Fibroblast of villous mesenchyme (primary cell): ENCODE results near the gene LBHD2. TPM values are rescaled to one million over a fixed set of nuclear protein-coding genes. Genes with fewer than 3 reads are reported as not detected.

Experiments used
- DNase-seq: peaks from one replicate; pipeline ENCODE4 v3.0.0-alpha.2; 2010; ENCODE audit warnings: low read depth
- H3K4me3 ChIP-seq: 2 replicates; pipeline ENCODE4 v1.5.1; 2011; ENCODE audit warnings: low read depth, mild to moderate bottlenecking, low read length
- CTCF ChIP-seq: IDR thresholded peaks from 2 replicates; pipeline ENCODE4 v1.5.1; 2012; ENCODE audit warnings: low read depth, mild to moderate bottlenecking, low read length; ENCODE audit not compliant: insufficient read depth
- total RNA-seq: library from RNA; depleted of rRNA; stranded (reverse); fragments of >200 nt; gene quantifications from 2 replicates; pipeline ENCODE4 v1.2.3, GENCODE V29; 2012

Gene LBHD2
- total RNA-seq, 1 donor = not detected

- no peak for DNase-seq
- H3K4me3 ChIP-seq = no peak overlapping the region
- TF ChIP-seq CTCF = no peak
These were observed 23.4 kb downstream of the LBHD2 start for GRCh38 chr14:103107455-103107854.

DNA sequence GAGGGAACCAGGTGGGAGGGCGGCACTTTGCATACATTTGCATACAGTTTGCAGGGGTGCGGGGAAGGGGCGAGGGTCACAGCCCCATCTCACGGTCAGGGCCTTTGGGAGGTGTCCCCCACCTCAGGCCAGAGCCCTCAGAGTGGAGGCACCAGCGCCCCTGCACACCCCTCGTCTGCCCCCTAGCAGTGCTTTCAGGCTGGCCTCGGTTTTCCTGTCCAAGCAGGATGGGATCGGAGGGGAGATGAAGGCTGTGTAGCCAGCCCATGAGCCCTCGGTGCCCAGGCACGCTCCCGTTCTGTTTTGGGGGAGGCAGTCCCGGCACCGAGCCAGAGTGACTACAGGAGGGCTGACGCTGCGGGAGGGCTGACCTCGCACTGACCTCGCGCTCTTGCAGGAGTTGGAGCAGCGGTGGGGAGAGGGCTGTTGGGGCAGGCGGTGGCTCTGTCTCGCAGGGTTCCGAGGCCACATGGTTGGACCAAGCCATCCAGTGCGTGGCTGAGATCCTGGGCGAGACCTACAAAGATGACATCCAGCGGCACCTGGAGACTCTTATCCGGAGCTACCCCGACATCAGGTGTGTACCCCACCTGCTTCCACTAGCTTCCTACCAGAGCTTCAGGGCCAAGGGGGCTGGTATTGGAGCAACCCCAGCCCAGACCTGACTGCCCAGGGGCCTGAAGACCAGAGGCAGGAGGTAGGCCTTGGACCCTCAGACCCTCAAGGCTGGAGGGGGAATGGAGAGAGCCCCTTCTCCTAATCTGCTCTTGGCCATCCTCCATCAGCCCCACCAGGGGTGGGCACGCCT is 24.1 kb downstream of the LBHD2 start:
- no peak for DNase-seq
- no peak for TF ChIP-seq CTCF
- no peak overlapping the region for H3K4me3 ChIP-seq

GRCh38 chr14:103108749-103109207 is 24.8 kb downstream of the LBHD2 start:
- TF ChIP-seq CTCF = no peak
- DNase-seq = peak; percentile 43
- H3K4me3 ChIP-seq = no peak overlapping the region

- H3K4me3 ChIP-seq = no peak overlapping the region
- DNase-seq = peak; percentile 79
- no peak for TF ChIP-seq CTCF
These were observed 25.8 kb downstream of the LBHD2 start for GRCh38 chr14:103109535-103110441.

DNA sequence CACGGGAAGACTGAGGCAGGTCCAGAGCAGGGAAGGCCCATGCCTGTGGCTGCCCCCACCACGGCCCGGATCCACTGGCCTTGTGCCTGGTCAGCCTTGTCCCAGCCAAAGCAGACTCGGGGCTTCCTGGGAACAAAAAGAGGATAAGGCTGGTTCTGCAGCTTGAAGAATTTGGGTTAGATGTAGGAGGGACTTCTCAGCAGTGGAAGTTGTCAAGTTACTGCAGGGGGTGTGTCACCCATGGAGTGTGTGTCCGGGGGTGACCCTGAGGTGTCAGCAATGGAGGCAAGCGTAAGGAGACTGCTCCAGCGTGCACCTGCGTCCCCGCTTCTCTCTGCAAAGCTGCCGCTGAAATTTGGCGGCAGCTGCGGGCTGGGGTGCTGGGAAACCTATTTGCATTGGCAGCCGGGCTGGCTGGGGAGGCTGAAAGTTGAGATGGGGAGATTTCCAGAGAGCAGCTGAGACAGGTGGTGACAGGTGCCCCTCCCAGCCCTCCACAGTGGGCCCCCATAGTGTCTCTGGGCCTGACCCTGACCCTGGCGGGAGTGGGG is 26.7 kb downstream of the LBHD2 start:
- no peak for DNase-seq
- no peak for TF ChIP-seq CTCF
- H3K4me3 ChIP-seq = no peak overlapping the region

DNA sequence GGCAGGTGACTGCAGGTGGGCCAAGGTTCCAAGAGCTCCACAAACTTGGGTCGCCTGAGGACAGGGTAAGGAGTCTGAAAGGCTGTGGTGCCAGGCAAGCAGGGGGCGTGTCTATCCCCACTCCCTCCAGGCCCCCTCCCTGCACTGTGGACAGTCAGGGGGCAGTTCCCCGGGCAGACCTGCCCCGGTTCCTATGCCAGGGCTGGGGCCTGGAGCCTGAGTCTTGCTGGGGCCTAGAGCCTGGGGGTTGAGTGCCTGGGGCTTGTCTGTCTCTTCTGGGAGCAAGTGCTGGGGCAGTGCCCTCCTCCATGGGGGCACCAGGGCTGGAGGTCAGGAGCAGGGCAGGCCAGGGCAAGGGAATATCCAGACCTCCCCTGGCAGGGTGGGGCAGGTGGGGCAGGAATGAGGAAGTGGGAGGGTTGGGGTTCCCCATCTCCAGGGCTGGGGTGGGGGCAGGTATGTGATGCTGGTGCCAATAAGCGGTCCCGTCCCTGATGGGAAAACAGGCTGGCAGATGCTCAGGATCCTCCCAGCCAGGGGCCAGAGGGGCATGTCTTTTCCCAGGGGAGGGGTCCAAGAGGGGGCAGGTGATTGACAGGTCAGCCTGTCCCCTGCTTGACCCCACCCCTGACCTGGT is 27.3 kb downstream of the LBHD2 start:
- DNase-seq = no peak
- no peak overlapping the region for H3K4me3 ChIP-seq
- no peak for TF ChIP-seq CTCF
